Brain microvascular endothelial cell (primary cell): ENCODE results near the gene ACTL8.

Source experiments
- DNase-seq: peaks from one replicate; pipeline ENCODE4 v3.0.0-alpha.2; 2020
- H3K27ac ChIP-seq: fragments of 250-450 bp; sonication (Bioruptor Pico); 2 replicates; pipeline ENCODE4 v1.5.1; 2020; ENCODE audit warnings: mild to moderate bottlenecking, moderate library complexity
- H3K27me3 ChIP-seq: fragments of 250-450 bp; sonication (Bioruptor Pico); replicated peaks from 2 replicates; pipeline ENCODE4 v1.5.1; 2020; ENCODE audit warnings: mild to moderate bottlenecking
- H3K36me3 ChIP-seq: fragments of 250-450 bp; sonication (Bioruptor Pico); replicated peaks from 2 replicates; pipeline ENCODE4 v1.5.1; 2020; ENCODE audit warnings: mild to moderate bottlenecking
- H3K4me3 ChIP-seq: 2 replicates; pipeline ENCODE4 v1.5.1; 2011; ENCODE audit warnings: low read depth, mild to moderate bottlenecking, control low read depth, low read length, moderate library complexity
- CTCF ChIP-seq: IDR thresholded peaks from 2 replicates; pipeline ENCODE4 v1.5.1; 2011; ENCODE audit warnings: low read depth, mild to moderate bottlenecking, moderate library complexity, low read length, control low read depth, inconsistent platforms; ENCODE audit errors: missing control alignments
- in situ Hi-C: cut with HindIII; loops from 2 replicates; pipeline ENCODE4 v1.10.0; 2017; ENCODE audit warnings: low sequenced_read_pairs, low pct_ligation_motif_present

Gene ACTL8

GRCh38 chr1:17837233-17838030 lies 82.3 kb downstream of the ACTL8 start:
- no peak for TF ChIP-seq CTCF
- Histone ChIP-seq H3K36me3 (no peaks in the 10 kb centered on the region), H3K4me3 (no peak overlapping the region), H3K27me3 (no peaks in the 10 kb centered on the region), H3K27ac (no peak overlapping the region)
- in situ Hi-C loops = no loop called here
- DNase-seq = no peak

GRCh38 chr1:17839641-17840196 lies 84.6 kb downstream of the ACTL8 start:
- Histone ChIP-seq H3K36me3 (no peaks in the 10 kb centered on the region), H3K4me3 (no peak overlapping the region), H3K27ac (no peak overlapping the region), H3K27me3 (no peaks in the 10 kb centered on the region)
- DNase-seq = no peak
- no peak for TF ChIP-seq CTCF
- in situ Hi-C loops = no loop called here

- no peak for DNase-seq
- Histone ChIP-seq H3K36me3 (no peaks in the 10 kb centered on the region), H3K27ac (no peak overlapping the region), H3K4me3 (no peak overlapping the region), H3K27me3 (peaks cover 2% of the 10 kb centered on the region)
- TF ChIP-seq CTCF = no peak
- in situ Hi-C loops = no loop called here
These were observed 86.8 kb downstream of the ACTL8 start for GRCh38 chr1:17841944-17842343.

GRCh38 chr1:17842686-17843085 lies 87.6 kb downstream of the ACTL8 start:
- no peak for TF ChIP-seq CTCF
- H3K27me3 ChIP-seq = peaks cover 2% of the 10 kb centered on the region
- no peak for DNase-seq
- H3K27ac ChIP-seq = no peak overlapping the region
- in situ Hi-C loops = no loop called here
- no peak overlapping the region for H3K4me3 ChIP-seq
- H3K36me3 ChIP-seq = no peaks in the 10 kb centered on the region

GRCh38 chr1:17844185-17844826 lies 89.2 kb downstream of the ACTL8 start:
- H3K36me3 ChIP-seq = no peaks in the 10 kb centered on the region
- TF ChIP-seq CTCF = peak; percentile 4
- H3K27me3 ChIP-seq = peaks cover 2% of the 10 kb centered on the region
- in situ Hi-C loops = no loop called here
- no peak overlapping the region for H3K4me3 ChIP-seq
- no peak for DNase-seq
- no peak overlapping the region for H3K27ac ChIP-seq
